Measurements from ENCODE around the gene UBE3A.
"Not testable (repeated sequence)": the region's sequence is repeated elsewhere in the genome, so short reads cannot be mapped to it uniquely, and the experiment has no call there.

The UBE3A gene

DNA sequence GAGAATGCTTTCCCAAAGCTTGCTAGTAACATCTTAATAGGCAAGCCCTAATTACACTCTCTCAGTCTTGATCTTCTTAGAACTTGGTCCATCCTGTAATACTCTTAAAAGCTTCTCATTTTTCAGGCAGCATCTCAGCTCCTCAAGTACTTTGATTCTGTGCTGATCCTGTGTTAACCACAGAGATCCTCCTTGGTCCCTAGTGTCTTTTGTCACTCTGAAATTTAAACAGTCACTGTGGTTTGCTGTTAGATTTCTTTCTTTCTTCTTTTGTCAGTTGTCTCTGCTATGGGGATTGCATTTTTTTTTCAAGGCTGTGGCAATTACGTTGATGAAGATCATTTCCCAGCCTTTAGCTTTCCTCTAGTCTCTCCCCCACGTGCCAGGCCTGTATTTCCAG, 26.0 kb upstream of the UBE3A start:
- TF ChIP-seq, protein P1, sequence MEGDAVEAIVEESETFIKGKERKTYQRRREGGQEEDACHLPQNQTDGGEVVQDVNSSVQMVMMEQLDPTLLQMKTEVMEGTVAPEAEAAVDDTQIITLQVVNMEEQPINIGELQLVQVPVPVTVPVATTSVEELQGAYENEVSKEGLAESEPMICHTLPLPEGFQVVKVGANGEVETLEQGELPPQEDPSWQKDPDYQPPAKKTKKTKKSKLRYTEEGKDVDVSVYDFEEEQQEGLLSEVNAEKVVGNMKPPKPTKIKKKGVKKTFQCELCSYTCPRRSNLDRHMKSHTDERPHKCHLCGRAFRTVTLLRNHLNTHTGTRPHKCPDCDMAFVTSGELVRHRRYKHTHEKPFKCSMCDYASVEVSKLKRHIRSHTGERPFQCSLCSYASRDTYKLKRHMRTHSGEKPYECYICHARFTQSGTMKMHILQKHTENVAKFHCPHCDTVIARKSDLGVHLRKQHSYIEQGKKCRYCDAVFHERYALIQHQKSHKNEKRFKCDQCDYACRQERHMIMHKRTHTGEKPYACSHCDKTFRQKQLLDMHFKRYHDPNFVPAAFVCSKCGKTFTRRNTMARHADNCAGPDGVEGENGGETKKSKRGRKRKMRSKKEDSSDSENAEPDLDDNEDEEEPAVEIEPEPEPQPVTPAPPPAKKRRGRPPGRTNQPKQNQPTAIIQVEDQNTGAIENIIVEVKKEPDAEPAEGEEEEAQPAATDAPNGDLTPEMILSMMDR (IDR thresholded peaks at IDR 0.05; ENCODE audit: low read depth, low read length, missing control alignments): no peak
- in situ Hi-C loops (cut with HindIII; ENCODE audit: low pct_ligation_motif_present, low sequenced_read_pairs): no loop called here

DNA sequence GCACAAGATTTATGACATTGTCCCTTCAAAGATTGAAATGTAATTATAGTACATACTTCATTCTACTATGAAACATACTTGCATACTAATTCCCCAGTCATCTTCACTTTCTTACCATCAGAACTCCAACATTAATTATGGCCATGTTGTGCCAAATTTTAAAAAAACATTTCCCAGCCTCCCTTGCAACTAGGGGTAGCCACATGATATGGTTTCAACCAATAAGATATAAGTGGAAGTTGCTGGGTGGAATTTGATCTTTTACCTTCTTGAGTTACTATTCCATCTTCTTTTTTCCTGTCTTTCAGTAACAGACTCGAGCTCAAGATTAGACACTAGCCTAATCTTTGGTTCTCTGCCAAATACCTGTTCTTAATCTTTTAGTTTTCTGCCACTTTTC, 25.6 kb upstream of the UBE3A start:
- no peak for DNase-seq
- Histone ChIP-seq H3K27ac (no peak overlapping the region), H3K4me3 (ENCODE audit: low read depth, low read length) (no peak overlapping the region), H3K36me3 (replicated peaks) (no peaks in the 10 kb centered on the region), H3K27me3 (replicated peaks) (no peaks in the 10 kb centered on the region)
- TF ChIP-seq, protein P1 (IDR thresholded peaks at IDR 0.05; ENCODE audit: low read depth, low read length, missing control alignments): no peak
- in situ Hi-C loops (cut with HindIII; ENCODE audit: low pct_ligation_motif_present, low sequenced_read_pairs): no loop called here

More for the DNA sequence above, 26.0 kb upstream of the UBE3A start:
- Histone ChIP-seq H3K4me3 (ENCODE audit: low read depth, low read length) (no peak overlapping the region), H3K27me3 (replicated peaks) (no peaks in the 10 kb centered on the region), H3K27ac (no peak overlapping the region), H3K36me3 (replicated peaks) (no peaks in the 10 kb centered on the region)
- DNase-seq: no peak

DNA sequence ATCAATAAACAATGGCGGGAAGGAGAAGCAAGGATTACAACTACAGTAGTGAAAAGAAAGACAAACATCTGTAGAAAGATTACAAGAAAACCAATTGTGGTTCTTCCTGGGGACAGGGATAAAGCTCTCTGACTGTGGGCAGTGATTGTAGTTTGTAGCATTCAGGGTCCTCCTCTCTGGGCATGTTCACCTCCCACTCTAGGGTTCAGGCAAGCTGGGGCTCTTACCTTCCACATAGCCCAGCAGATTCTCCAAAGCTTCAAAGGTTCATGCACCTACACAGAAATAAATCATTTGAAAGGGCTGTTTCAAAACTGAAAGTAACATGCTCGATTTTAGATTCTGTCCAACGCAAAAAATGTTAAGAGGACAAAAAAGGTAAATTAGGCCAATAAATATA, 17.4 kb upstream of the UBE3A start:
- Histone ChIP-seq H3K27me3 (replicated peaks) (no peaks in the 10 kb centered on the region), H3K4me3 (ENCODE audit: low read depth, low read length) (no peak overlapping the region), H3K27ac (no peak overlapping the region), H3K36me3 (replicated peaks) (no peaks in the 10 kb centered on the region)
- DNase-seq: no peak
- in situ Hi-C loops (cut with HindIII; ENCODE audit: low pct_ligation_motif_present, low sequenced_read_pairs): no loop called here
- TF ChIP-seq, protein P1 (IDR thresholded peaks at IDR 0.05; ENCODE audit: low read depth, low read length, missing control alignments): no peak

DNA sequence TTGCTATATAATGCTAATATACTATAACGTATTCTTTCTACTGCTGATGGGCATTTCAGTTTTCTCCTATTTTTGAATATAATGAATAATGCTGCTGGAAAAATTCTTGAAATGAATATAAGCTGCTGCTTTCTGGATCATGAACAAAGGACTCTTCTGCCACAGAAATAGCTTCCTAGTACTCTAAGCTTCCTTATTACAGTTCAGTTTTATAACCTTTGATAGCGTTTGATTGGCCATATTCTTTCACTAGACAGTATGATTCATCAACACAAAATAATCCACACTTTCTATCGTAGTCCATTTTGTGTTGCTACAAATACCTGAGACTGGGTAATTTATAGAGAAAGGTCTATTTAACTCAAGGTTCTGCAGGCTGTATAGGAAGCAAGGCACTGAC, 16.4 kb upstream of the UBE3A start:
- Histone ChIP-seq H3K4me3 (ENCODE audit: low read depth, low read length) (no peak overlapping the region), H3K36me3 (replicated peaks) (no peaks in the 10 kb centered on the region), H3K27me3 (replicated peaks) (no peaks in the 10 kb centered on the region), H3K27ac (no peak overlapping the region)
- TF ChIP-seq, protein P1 (IDR thresholded peaks at IDR 0.05; ENCODE audit: low read depth, low read length, missing control alignments): no peak
- no peak for DNase-seq
- in situ Hi-C loops (cut with HindIII; ENCODE audit: low pct_ligation_motif_present, low sequenced_read_pairs): no loop called here

DNA sequence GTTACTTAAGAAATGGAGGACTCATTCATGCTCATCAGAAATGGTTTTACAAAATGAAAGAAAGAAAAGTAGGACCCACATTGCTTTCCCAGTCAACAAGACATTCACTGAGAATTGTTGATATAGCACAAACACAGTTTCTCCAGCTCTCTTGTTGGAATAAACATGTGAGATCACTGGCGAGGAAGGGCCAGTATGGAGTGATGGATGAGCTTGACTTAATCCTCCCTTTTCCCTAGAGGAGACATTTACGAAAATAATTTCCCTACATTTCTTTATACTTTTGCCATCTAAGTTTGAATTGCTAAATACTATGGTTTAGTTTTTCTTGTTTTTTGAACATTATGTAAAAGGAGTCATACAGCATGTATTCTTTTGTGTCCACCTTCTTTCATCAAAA, 15.9 kb upstream of the UBE3A start:
- DNase-seq: no peak
- Histone ChIP-seq H3K27ac (no peak overlapping the region), H3K4me3 (ENCODE audit: low read depth, low read length) (no peak overlapping the region), H3K36me3 (replicated peaks) (no peaks in the 10 kb centered on the region), H3K27me3 (replicated peaks) (no peaks in the 10 kb centered on the region)
- TF ChIP-seq, protein P1 (IDR thresholded peaks at IDR 0.05; ENCODE audit: low read depth, low read length, missing control alignments): no peak
- in situ Hi-C loops (cut with HindIII; ENCODE audit: low pct_ligation_motif_present, low sequenced_read_pairs): no loop called here

DNA sequence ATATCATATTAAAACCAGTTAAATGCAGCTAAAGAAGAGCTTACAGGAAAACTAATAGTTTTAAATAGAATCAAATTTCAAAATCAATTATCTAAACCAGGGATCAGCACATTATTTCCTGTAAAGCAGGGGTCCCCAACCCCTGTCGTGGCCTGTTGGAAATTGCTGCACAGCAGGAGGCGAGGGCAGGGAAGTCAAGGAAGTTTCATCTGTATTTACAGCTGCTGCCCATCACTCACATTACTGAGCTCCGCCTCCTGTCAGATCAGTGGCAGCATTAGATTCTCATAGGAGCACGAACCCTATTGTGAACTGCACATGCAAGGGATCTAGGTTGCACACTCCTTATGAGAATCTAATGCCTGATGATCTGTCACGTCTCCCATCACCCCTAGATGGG, 14.4 kb upstream of the UBE3A start:
- H3K4me3 ChIP-seq (ENCODE audit: low read depth, low read length); H3K36me3 ChIP-seq (replicated peaks); H3K27me3 ChIP-seq (replicated peaks); H3K27ac ChIP-seq; in situ Hi-C loops (cut with HindIII; ENCODE audit: low pct_ligation_motif_present, low sequenced_read_pairs); DNase-seq: not testable (repeated sequence)
